Measurements from ENCODE around the gene DGKI. TPM values are rescaled to one million over a fixed set of nuclear protein-coding genes. Genes with fewer than 3 reads are reported as not detected.

The DGKI gene
- total and polyA plus RNA-seq, 2 of the 4 experiments (the other 2 are of a cell fraction), result 3.9 to 15.8 TPM

GRCh38 chr7:137413901-137414300 lies 432.9 kb downstream of the DGKI start:
- Histone ChIP-seq H2AK9ac (replicated peaks; ENCODE audit: low read depth, low read length, poor library complexity) (no peak overlapping the region), H3K18ac (ENCODE audit: low read depth, low read length) (no peak overlapping the region), H3K36me3 (ENCODE audit: control insufficient read depth, insufficient read depth, low read length) (no peaks in the 10 kb centered on the region), H3K4ac (ENCODE audit: low read depth, low read length) (no peak overlapping the region), H3K27me3 (ENCODE audit: control insufficient read depth, insufficient read depth, low read length) (no peaks in the 10 kb centered on the region), H3K4me3 (ENCODE audit: insufficient read depth, low read depth, low read length) (no peak overlapping the region), H3K9ac (ENCODE audit: low read depth, low read length) (no peak overlapping the region), H2BK15ac (ENCODE audit: low read depth, low read length) (no peak overlapping the region), H4K20me1 (ENCODE audit: insufficient read depth, low read length) (no peaks in the 10 kb centered on the region), H4K91ac (ENCODE audit: insufficient read depth, low read depth, low read length) (no peak overlapping the region), H3K79me1 (ENCODE audit: low read depth in 1 of 2, low read length in 2 of 2) (no peaks in the 10 kb centered on the region), H2BK20ac (ENCODE audit: low read depth, low read length) (no peak overlapping the region), H3K9me1 (ENCODE audit: insufficient read depth, low read length) (peaks cover 3% of the 10 kb centered on the region; the same call in 1 of the 2 replicates), H4K8ac (ENCODE audit: low read depth in 2 of 2, low read length in 2 of 2) (no peak overlapping the region), H3K4me2 (ENCODE audit: low read depth, low read length) (no peak overlapping the region), H3K4me1 (ENCODE audit: control insufficient read depth, insufficient read depth, low read length) (peaks cover 2% of the 10 kb centered on the region), H3K27ac (ENCODE audit: insufficient read depth, low read length) (no peak overlapping the region), H2BK5ac (ENCODE audit: low read depth, low read length, poor library complexity, severe bottlenecking) (no peak overlapping the region), H3K23ac (ENCODE audit: low read depth, low read length) (no peak overlapping the region), H2AK5ac (ENCODE audit: low read depth, low read length) (no peak overlapping the region), H3K14ac (replicated peaks; ENCODE audit: low read depth, low read length) (no peak overlapping the region), H3K56ac (ENCODE audit: extremely low read depth, insufficient read depth, low read length) (no peak overlapping the region), H2AFZ (replicated peaks; ENCODE audit: low read length, poor library complexity) (no peak overlapping the region), H4K5ac (ENCODE audit: low read depth, low read length) (no peak overlapping the region), H3K9me3 (ENCODE audit: control insufficient read depth, insufficient read depth, low read length) (no peaks in the 10 kb centered on the region), H2BK120ac (ENCODE audit: low read depth, low read length) (no peak overlapping the region)
- TF ChIP-seq POLR2A (IDR thresholded peaks at IDR 0.05; ENCODE audit: low read depth, low read length) (no peak), CHD1 (IDR thresholded peaks at IDR 0.05; ENCODE audit: low read depth, low read length) (no peak), RAD21 (IDR thresholded peaks at IDR 0.05; ENCODE audit: low read length) (no peak), BHLHE40 (IDR thresholded peaks at IDR 0.05; ENCODE audit: low read depth, low read length) (no peak), FOS (IDR thresholded peaks at IDR 0.05; ENCODE audit: low read depth, low read length) (no peak), RFX5 (IDR thresholded peaks at IDR 0.05; ENCODE audit: low read depth, low read length) (no peak), MXI1 (IDR thresholded peaks at IDR 0.05; ENCODE audit: borderline replicate concordance, low read depth, low read length) (no peak), SMC3 (IDR thresholded peaks at IDR 0.05; ENCODE audit: low read depth, low read length) (no peak), NFE2L2 (IDR thresholded peaks at IDR 0.05; ENCODE audit: low read depth, low read length) (no peak), CTCF (conservative IDR thresholded peaks at IDR 0.05; ENCODE audit: low read depth, low read length) (no peak), USF2 (IDR thresholded peaks at IDR 0.05; ENCODE audit: low read depth, low read length) (no peak)
- no CpG with 5 or more reads among the region's 1 CpG for WGBS, 2 experiments (ENCODE audit: extremely low coverage in 2 of 2, insufficient read length in 1 of 2)
- ChIA-PET CTCF (no interaction called here), POLR2A (ENCODE audit: unreplicated experiment) (no interaction called here)
- BruUV-seq (replicated peaks), result no TSS peak
- intact Hi-C loops (cut with micrococcal nuclease), result no loop called here
- DNase-seq (no peak), ATAC-seq (ENCODE audit: low read depth) (no peak)
- dilution Hi-C loops (cut with HindIII; ENCODE audit: low sequenced_read_pairs, unreplicated experiment), result no loop called here
- in situ Hi-C loops (cut with MboI; ENCODE audit: low sequenced_read_pairs), result no loop called here
